Astrocyte (in vitro differentiated cells and primary cell): ENCODE results near the gene SYCP2. TPM values are rescaled to one million over a fixed set of nuclear protein-coding genes. Genes with fewer than 3 reads are reported as not detected.
A peak's percentile ranks its signal among the peaks of the same experiment; 100 is the strongest.

Experiments
- DNase-seq: peaks from one replicate; pipeline ENCODE4 v3.0.0-alpha.2; 2010; ENCODE audit warnings: low read depth
- FAIRE-seq: peaks from 2 replicates; lab custom pipeline; 2011; peaks lifted over from hg19 to GRCh38; lab: Jason Lieb, UNC
- H2AFZ ChIP-seq: 2 replicates; pipeline ENCODE4 v1.6.0; 2012; ENCODE audit warnings: low read depth, low read length, inconsistent platforms
- H3K27ac ChIP-seq: 2 replicates; pipeline ENCODE4 v1.5.1; 2011; ENCODE audit warnings: low read depth, low read length, inconsistent platforms
- H3K27me3 ChIP-seq: 2 replicates; pipeline ENCODE4 v1.6.0; 2011; ENCODE audit warnings: low read length, inconsistent platforms; ENCODE audit not compliant: insufficient read depth
- H3K36me3 ChIP-seq: 2 replicates; pipeline ENCODE4 v1.5.1; 2011; ENCODE audit warnings: low read length, inconsistent platforms; ENCODE audit not compliant: insufficient read depth
- H3K4me1 ChIP-seq: 2 replicates; pipeline ENCODE4 v1.5.1; 2011; ENCODE audit warnings: low read length, inconsistent platforms; ENCODE audit not compliant: insufficient read depth
- H3K4me2 ChIP-seq: 2 replicates; pipeline ENCODE4 v1.6.0; 2012; ENCODE audit warnings: low read length, inconsistent platforms
- H3K4me3 ChIP-seq: 2 replicates; pipeline ENCODE4 v1.5.1; 2011; ENCODE audit warnings: low read depth, mild to moderate bottlenecking, low read length, inconsistent platforms; ENCODE audit not compliant: insufficient read depth
- H3K79me2 ChIP-seq: 2 replicates; pipeline ENCODE4 v1.6.0; 2012; ENCODE audit warnings: mild to moderate bottlenecking, low read length, inconsistent platforms; ENCODE audit not compliant: insufficient read depth
- H3K9ac ChIP-seq: 2 replicates; pipeline ENCODE4 v1.6.0; 2012; ENCODE audit warnings: mild to moderate bottlenecking, low read length, inconsistent platforms
- H3K9me3 ChIP-seq: 2 replicates; pipeline ENCODE4 v1.5.1; 2012; ENCODE audit warnings: low read depth, mild to moderate bottlenecking, low read length, inconsistent platforms; ENCODE audit not compliant: insufficient read depth
- H4K20me1 ChIP-seq: 2 replicates; pipeline ENCODE4 v1.6.0; 2012; ENCODE audit warnings: low read length, inconsistent platforms; ENCODE audit not compliant: insufficient read depth
- H3K27ac Mint-ChIP-seq: one replicate; pipeline ENCODE4 v1.8.0; 2021; ENCODE audit warnings: mild to moderate bottlenecking, mixed read lengths; ENCODE audit not compliant: unreplicated experiment
- H3K27me3 Mint-ChIP-seq: one replicate; pipeline ENCODE4 v1.8.0; 2021; ENCODE audit warnings: low read depth, mixed read lengths; ENCODE audit not compliant: unreplicated experiment
- H3K36me3 Mint-ChIP-seq: one replicate; pipeline ENCODE4 v1.8.0; 2021; ENCODE audit warnings: low read depth, mixed read lengths; ENCODE audit not compliant: unreplicated experiment
- H3K4me1 Mint-ChIP-seq: one replicate; pipeline ENCODE4 v1.8.0; 2021; ENCODE audit warnings: low read depth, mixed read lengths; ENCODE audit not compliant: unreplicated experiment
- H3K4me3 Mint-ChIP-seq: one replicate; pipeline ENCODE4 v1.8.0; 2021; ENCODE audit warnings: mild to moderate bottlenecking, moderate library complexity, mixed read lengths; ENCODE audit not compliant: unreplicated experiment
- H3K9me3 Mint-ChIP-seq: one replicate; pipeline ENCODE4 v1.8.0; 2021; ENCODE audit warnings: mild to moderate bottlenecking, mixed read lengths; ENCODE audit not compliant: unreplicated experiment
- CTCF ChIP-seq: IDR thresholded peaks from 2 replicates; pipeline ENCODE4 v1.5.1; 2011; ENCODE audit warnings: low read depth, mild to moderate bottlenecking, inconsistent platforms, low read length, moderate library complexity; ENCODE audit not compliant: insufficient read depth
- EZH2 ChIP-seq: IDR thresholded peaks from 2 replicates; pipeline ENCODE4 v1.6.1; 2012; ENCODE audit warnings: mild to moderate bottlenecking, low read length, inconsistent platforms; ENCODE audit not compliant: insufficient read depth
- total RNA-seq: library from RNA; stranded (reverse); gene quantifications from 2 replicates; pipeline ENCODE4 v1.2.1, GENCODE V29; 2021

SYCP2 gene
- total RNA-seq, 1 donor from 2014 or later = 0.27 TPM

GRCh38 chr20:59947376-59947775, 13.9 kb upstream of the SYCP2 start:
- no peaks in the 10 kb centered on the region for H3K9me3 Mint-ChIP-seq
- no peak overlapping the region for H3K9ac ChIP-seq
- FAIRE-seq (no peak), DNase-seq (no peak)
- H3K4me1 ChIP-seq = no peaks in the 10 kb centered on the region
- no peaks in the 10 kb centered on the region for H4K20me1 ChIP-seq
- H3K4me2 ChIP-seq = no peak overlapping the region
- H3K4me1 Mint-ChIP-seq = peaks cover 17% of the 10 kb centered on the region
- H3K79me2 ChIP-seq = no peaks in the 10 kb centered on the region
- H3K27ac Mint-ChIP-seq = no peak overlapping the region
- H3K36me3 ChIP-seq = peaks cover 9% of the 10 kb centered on the region
- H3K36me3 Mint-ChIP-seq = no peaks in the 10 kb centered on the region
- H3K27ac ChIP-seq = no peak overlapping the region
- no peak overlapping the region for H3K4me3 ChIP-seq
- TF ChIP-seq CTCF = no peak
- TF ChIP-seq EZH2 = no peak
- no peak overlapping the region for H3K4me3 Mint-ChIP-seq
- no peaks in the 10 kb centered on the region for H3K27me3 ChIP-seq
- no peaks in the 10 kb centered on the region for H3K9me3 ChIP-seq
- H2AFZ ChIP-seq = no peak overlapping the region
- H3K27me3 Mint-ChIP-seq = no peaks in the 10 kb centered on the region

- no peaks in the 10 kb centered on the region for H3K27me3 ChIP-seq
- no peak overlapping the region for H3K27ac ChIP-seq
- no peak overlapping the region for H3K9ac ChIP-seq
- TF ChIP-seq CTCF = no peak
- no peak for TF ChIP-seq EZH2
- H3K4me1 ChIP-seq = no peaks in the 10 kb centered on the region
- H3K4me2 ChIP-seq = no peak overlapping the region
- H2AFZ ChIP-seq = no peak overlapping the region
- H3K79me2 ChIP-seq = peaks cover 12% of the 10 kb centered on the region
- DNase-seq (no peak), FAIRE-seq (no peak)
- Mint-ChIP-seq H3K4me3 (no peak overlapping the region), H3K27ac (peak overlapping the region; percentile 24), H3K9me3 (no peaks in the 10 kb centered on the region), H3K4me1 (peaks cover 23% of the 10 kb centered on the region), H3K27me3 (no peaks in the 10 kb centered on the region), H3K36me3 (no peaks in the 10 kb centered on the region)
- no peaks in the 10 kb centered on the region for H4K20me1 ChIP-seq
- no peak overlapping the region for H3K4me3 ChIP-seq
- peaks cover 9% of the 10 kb centered on the region for H3K36me3 ChIP-seq
- H3K9me3 ChIP-seq = no peaks in the 10 kb centered on the region
Measured at GRCh38 chr20:59945731-59946130, 12.3 kb upstream of the SYCP2 start.

GRCh38 chr20:59945175-59945574, 11.7 kb upstream of the SYCP2 start:
- Histone ChIP-seq H3K27ac (no peak overlapping the region), H3K4me2 (no peak overlapping the region), H3K79me2 (peaks cover 12% of the 10 kb centered on the region), H3K9ac (no peak overlapping the region), H3K4me1 (no peaks in the 10 kb centered on the region), H3K4me3 (no peak overlapping the region), H2AFZ (no peak overlapping the region), H3K36me3 (peaks cover 9% of the 10 kb centered on the region), H3K9me3 (no peaks in the 10 kb centered on the region), H4K20me1 (no peaks in the 10 kb centered on the region), H3K27me3 (no peaks in the 10 kb centered on the region)
- peaks cover 23% of the 10 kb centered on the region for H3K4me1 Mint-ChIP-seq
- FAIRE-seq = no peak
- no peak overlapping the region for H3K4me3 Mint-ChIP-seq
- DNase-seq = no peak
- no peaks in the 10 kb centered on the region for H3K27me3 Mint-ChIP-seq
- H3K36me3 Mint-ChIP-seq = no peaks in the 10 kb centered on the region
- no peak for TF ChIP-seq CTCF
- no peaks in the 10 kb centered on the region for H3K9me3 Mint-ChIP-seq
- no peak overlapping the region for H3K27ac Mint-ChIP-seq
